ENCODE measurements around the gene A4GNT. TPM values are rescaled to one million over a fixed set of nuclear protein-coding genes. Genes with fewer than 3 reads are reported as not detected.

Gene A4GNT
- total RNA-seq, 4 donors from 2014 or later: not detected

- TF ChIP-seq EP300 (IDR thresholded peaks at IDR 0.05): no peak
- no peak for TF ChIP-seq CTCF (IDR thresholded peaks at IDR 0.05)
- TF ChIP-seq POLR2A (IDR thresholded peaks at IDR 0.05): no peak
- no peak for TF ChIP-seq POLR2AphosphoS5 (IDR thresholded peaks at IDR 0.05)
- WGBS: 40% methylated on average over 8 of the region's 8 CpGs
- Histone ChIP-seq H3K9me3 (no peaks in the 10 kb centered on the region), H3K4me3 (no peak overlapping the region), H3K36me3 (peaks cover 37% of the 10 kb centered on the region), H3K27ac (peak overlapping the region; percentile 12), H3K27me3 (no peaks in the 10 kb centered on the region), H3K4me1 (peaks cover 20% of the 10 kb centered on the region)
- no peak for DNase-seq (ENCODE audit: low spot score in 2 of 2)
These were observed 49.9 kb downstream of the A4GNT start for GRCh38 chr3:138082085-138082991.

- no peak overlapping the region for H3K4me3 ChIP-seq
- no peak overlapping the region for H3K27ac ChIP-seq
- peaks cover 20% of the 10 kb centered on the region for H3K4me1 ChIP-seq
- no peaks in the 10 kb centered on the region for H3K9me3 ChIP-seq
- H3K36me3 ChIP-seq: peaks cover 39% of the 10 kb centered on the region
- no peak for TF ChIP-seq POLR2AphosphoS5 (IDR thresholded peaks at IDR 0.05)
- 58% methylated on average over 5 of the region's 5 CpGs for WGBS
- no peak for DNase-seq (ENCODE audit: low spot score in 2 of 2)
- no peaks in the 10 kb centered on the region for H3K27me3 ChIP-seq
These were observed 50.7 kb downstream of the A4GNT start for GRCh38 chr3:138081371-138082084.

- TF ChIP-seq POLR2AphosphoS5 (IDR thresholded peaks at IDR 0.05) (no peak), POLR2A (IDR thresholded peaks at IDR 0.05) (no peak), CTCF (IDR thresholded peaks at IDR 0.05) (no peak), EP300 (IDR thresholded peaks at IDR 0.05) (no peak)
- WGBS: 96% methylated on average over 5 of the region's 5 CpGs
- DNase-seq (ENCODE audit: low spot score in 2 of 2): no peak
- H3K27me3 ChIP-seq: no peaks in the 10 kb centered on the region
- H3K36me3 ChIP-seq: peaks cover 45% of the 10 kb centered on the region
- no peak overlapping the region for H3K27ac ChIP-seq
- peaks cover 20% of the 10 kb centered on the region for H3K4me1 ChIP-seq
- H3K4me3 ChIP-seq: no peak overlapping the region
- H3K9me3 ChIP-seq: no peaks in the 10 kb centered on the region
These were observed 52.3 kb downstream of the A4GNT start for GRCh38 chr3:138079901-138080300.

GRCh38 chr3:138078901-138079344 lies 53.3 kb downstream of the A4GNT start:
- H3K4me1 ChIP-seq: peaks cover 20% of the 10 kb centered on the region
- no peaks in the 10 kb centered on the region for H3K9me3 ChIP-seq
- peaks cover 38% of the 10 kb centered on the region for H3K36me3 ChIP-seq
- H3K27ac ChIP-seq: no peak overlapping the region
- H3K27me3 ChIP-seq: no peaks in the 10 kb centered on the region
- no peak for DNase-seq (ENCODE audit: low spot score in 2 of 2)
- WGBS: 72% methylated on average over 1 of the region's 1 CpG
- H3K4me3 ChIP-seq: no peak overlapping the region
- TF ChIP-seq CTCF (IDR thresholded peaks at IDR 0.05) (no peak), EP300 (IDR thresholded peaks at IDR 0.05) (no peak), POLR2AphosphoS5 (IDR thresholded peaks at IDR 0.05) (no peak), POLR2A (IDR thresholded peaks at IDR 0.05) (no peak)

GRCh38 chr3:138078096-138078495 lies 54.1 kb downstream of the A4GNT start:
- no peaks in the 10 kb centered on the region for H3K9me3 ChIP-seq
- H3K27me3 ChIP-seq: no peaks in the 10 kb centered on the region
- TF ChIP-seq POLR2A (IDR thresholded peaks at IDR 0.05): no peak
- TF ChIP-seq CTCF (IDR thresholded peaks at IDR 0.05): no peak
- no peak for TF ChIP-seq EP300 (IDR thresholded peaks at IDR 0.05)
- TF ChIP-seq POLR2AphosphoS5 (IDR thresholded peaks at IDR 0.05): no peak
- peaks cover 20% of the 10 kb centered on the region for H3K4me1 ChIP-seq
- peaks cover 30% of the 10 kb centered on the region for H3K36me3 ChIP-seq
- H3K4me3 ChIP-seq: no peak overlapping the region
- no peak overlapping the region for H3K27ac ChIP-seq
- 83% methylated on average over 4 of the region's 4 CpGs for WGBS
- no peak for DNase-seq (ENCODE audit: low spot score in 2 of 2)

Other genes with a start within 250 kb of the A4GNT start
- gene CLDN18, start 122.2 kb downstream of the A4GNT start, total RNA-seq: not detected
- 100 to 1,000 TPM in 1 of 4 donors, 10 to 100 TPM in 3; 16.4 to 129 (median 18.3) TPM for gene DZIP1L, start 16.8 kb downstream of the A4GNT start, total RNA-seq
- 10 to 100 TPM; 12.7 to 13.3 (median 12.8) TPM for gene DBR1, start 42.5 kb upstream of the A4GNT start, total RNA-seq
- gene ARMC8, start 54.9 kb upstream of the A4GNT start, total RNA-seq: 10 to 100 TPM; 32.2 to 86.7 (median 33.3) TPM
- under 1 TPM in 1 of 4 donors, not detected in 3; 0.38 TPM for gene NME9, start 197.5 kb upstream of the A4GNT start, total RNA-seq
- gene MRAS, start 216.2 kb upstream of the A4GNT start, total RNA-seq: 10 to 100 TPM; 10.1 to 39.8 (median 20.1) TPM